GM18873 (cell line): ENCODE results near the gene SPPL3.

ENCODE experiments used
- ATAC-seq: cut with Tn5 transposase; IDR thresholded peaks from one replicate; pipeline ENCODE4 v1.9.1; 2021; ENCODE audit warnings: mild to moderate bottlenecking, moderate library complexity, moderate number of reproducible peaks; ENCODE audit not compliant: unreplicated experiment, low FRiP score

SPPL3 gene

GRCh38 chr12:120758798-120759590 is 145.2 kb downstream of the SPPL3 start:
- no peak for ATAC-seq

GRCh38 chr12:120757949-120758348 is 146.2 kb downstream of the SPPL3 start:
- ATAC-seq, result no peak

GRCh38 chr12:120757226-120757742 is 146.9 kb downstream of the SPPL3 start:
- no peak for ATAC-seq

- no peak for ATAC-seq
These were observed 148.9 kb downstream of the SPPL3 start for GRCh38 chr12:120755269-120755668.

GRCh38 chr12:120754792-120755191 is 149.4 kb downstream of the SPPL3 start:
- no peak for ATAC-seq

GRCh38 chr12:120751389-120751788 is 152.8 kb downstream of the SPPL3 start:
- ATAC-seq, result no peak

GRCh38 chr12:120750806-120751205 is 153.4 kb downstream of the SPPL3 start:
- no peak for ATAC-seq

- ATAC-seq, result no peak
These were observed 154.9 kb downstream of the SPPL3 start for GRCh38 chr12:120749256-120749655.

GRCh38 chr12:120748242-120748641 is 155.9 kb downstream of the SPPL3 start:
- ATAC-seq, result no peak

- ATAC-seq, result no peak
These were observed 159.2 kb downstream of the SPPL3 start for GRCh38 chr12:120744922-120745493.

- no peak for ATAC-seq
These were observed 162.4 kb downstream of the SPPL3 start for GRCh38 chr12:120741476-120742421.

GRCh38 chr12:120740871-120741270 is 163.3 kb downstream of the SPPL3 start:
- ATAC-seq, result no peak

GRCh38 chr12:120739821-120740613 is 164.1 kb downstream of the SPPL3 start:
- ATAC-seq, result no peak

- no peak for ATAC-seq
These were observed 165.0 kb downstream of the SPPL3 start for GRCh38 chr12:120739031-120739762.

GRCh38 chr12:120738252-120739030 is 165.7 kb downstream of the SPPL3 start:
- no peak for ATAC-seq

GRCh38 chr12:120737557-120738251 is 166.5 kb downstream of the SPPL3 start:
- ATAC-seq, result no peak

- ATAC-seq, result no peak
These were observed 167.5 kb downstream of the SPPL3 start for GRCh38 chr12:120736404-120737331.
